Measurements from ENCODE around the gene CALHM2.
A peak's percentile ranks its signal among the peaks of the same experiment; 100 is the strongest.
"Not testable (repeated sequence)": the region's sequence is repeated elsewhere in the genome, so short reads cannot be mapped to it uniquely, and the experiment has no call there.

Gene CALHM2

DNA sequence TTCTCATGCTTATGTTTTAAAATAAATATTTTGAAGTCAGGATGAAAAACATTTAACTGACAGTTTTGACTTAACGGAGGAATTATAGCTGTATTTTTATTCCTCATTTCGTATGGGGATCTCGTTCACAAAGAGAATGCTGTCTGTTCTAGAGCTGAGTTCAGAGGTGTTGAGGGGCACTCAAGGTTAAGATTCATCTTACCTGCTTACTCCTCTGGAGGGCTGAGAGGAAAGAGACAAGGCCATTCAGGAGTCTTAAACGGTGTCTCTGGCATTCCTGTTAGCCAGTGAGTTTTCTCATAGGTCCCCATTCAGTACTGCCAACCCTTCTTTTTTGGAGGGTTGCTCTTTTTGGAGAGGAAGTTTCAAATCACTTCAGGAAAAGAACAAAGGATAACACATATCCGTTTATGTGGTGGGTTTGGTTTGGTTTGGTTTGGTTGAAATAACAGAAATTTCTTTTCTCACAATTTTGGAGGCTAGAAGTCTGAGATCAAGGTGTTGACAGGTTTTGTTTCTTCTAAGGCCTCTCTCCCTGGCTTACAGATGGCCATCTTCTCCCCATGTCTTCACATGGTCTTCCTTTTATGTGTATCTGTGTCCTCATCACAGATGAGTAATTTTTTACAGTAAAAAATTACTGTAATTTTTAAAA lies 23.1 kb downstream of the CALHM2 start:
- DNase-seq, result no peak
- intact Hi-C loops (cut with DNase I), result no loop called here

DNA sequence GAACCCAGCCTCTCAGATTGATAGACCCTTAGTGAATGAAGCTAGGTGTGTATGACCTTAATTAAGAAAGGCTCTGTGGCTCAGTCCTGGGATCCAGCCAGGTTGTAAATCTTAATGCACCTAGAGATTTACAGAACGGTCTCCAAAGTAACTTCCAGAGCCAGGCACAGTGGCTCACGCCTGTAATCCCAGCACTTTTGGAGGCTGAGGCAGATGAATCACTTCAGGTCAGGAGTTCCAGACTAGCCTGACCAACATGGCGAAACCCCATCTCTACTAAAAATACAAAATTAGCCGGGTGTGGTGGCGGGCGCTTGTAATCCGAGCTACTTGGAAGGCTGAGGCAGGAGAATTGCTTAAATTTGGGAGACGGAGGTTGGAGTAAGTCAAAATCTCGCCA lies 24.3 kb downstream of the CALHM2 start:
- no peak for DNase-seq
- intact Hi-C loops (cut with DNase I), result no loop called here

DNA sequence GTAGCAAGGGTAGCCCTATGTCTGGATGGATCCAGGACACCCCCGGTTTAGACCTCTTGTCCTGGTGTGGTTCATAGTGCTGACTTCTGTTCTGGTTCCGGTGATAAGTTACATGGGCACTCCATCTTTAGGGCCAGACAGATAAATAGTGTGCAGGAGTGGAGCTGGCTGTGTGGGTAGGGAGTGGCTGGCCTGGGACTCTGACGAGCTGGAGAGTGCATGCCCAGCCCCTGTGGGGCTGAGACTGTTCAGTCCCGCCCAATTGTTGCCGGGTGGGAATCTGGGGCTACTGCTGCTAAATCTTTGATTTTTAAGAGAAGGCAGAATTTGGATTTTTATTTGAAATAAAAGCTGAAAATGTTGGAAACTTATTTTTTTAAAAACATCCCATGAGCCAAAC lies 28.4 kb downstream of the CALHM2 start:
- intact Hi-C loops (cut with DNase I), result no loop called here
- DNase-seq, result no peak

DNA sequence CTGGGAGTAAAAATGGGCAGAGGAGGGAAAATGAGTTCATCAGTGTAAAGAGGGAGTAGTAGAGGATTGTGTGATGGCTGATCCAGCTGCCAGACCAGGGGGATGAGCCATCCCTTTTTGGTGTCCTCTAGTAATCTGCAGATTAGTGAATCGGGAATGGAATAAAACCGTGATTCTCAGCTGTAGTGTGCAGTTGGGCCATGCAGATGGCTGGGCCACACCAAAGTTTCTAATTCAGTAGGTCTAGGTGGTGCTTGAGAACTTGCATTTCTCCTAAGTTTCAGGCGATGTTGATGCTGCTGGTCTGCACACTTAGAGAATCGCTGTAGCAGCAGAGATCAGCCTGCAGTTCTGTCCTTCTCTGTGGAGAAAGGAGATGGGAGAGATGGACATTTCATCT lies 33.1 kb downstream of the CALHM2 start:
- DNase-seq, result no peak
- intact Hi-C loops (cut with DNase I), result no loop called here

DNA sequence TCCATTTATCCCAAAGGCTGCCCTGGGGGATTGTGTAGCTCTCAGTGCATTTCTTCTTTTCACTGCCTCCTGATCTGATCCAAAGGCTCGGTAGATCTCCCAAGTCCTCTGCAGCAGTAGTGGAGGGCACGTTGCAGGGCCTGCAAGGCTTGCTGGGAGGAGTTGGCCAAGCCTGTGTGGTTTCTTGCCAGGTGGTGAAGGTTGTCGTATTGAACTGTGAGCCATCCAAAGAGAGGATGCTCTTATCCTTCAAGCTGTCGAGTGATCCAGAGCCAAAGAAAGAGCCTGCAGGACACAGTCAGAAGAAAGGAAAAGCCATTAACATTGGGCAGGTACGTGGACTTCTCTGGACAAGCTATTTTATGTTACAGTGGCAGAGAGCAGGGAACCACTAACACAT lies 34.6 kb downstream of the CALHM2 start:
- DNase-seq, result no peak
- intact Hi-C loops (cut with DNase I), result loop anchor here (2.0 kb wide), 1 partner anchor 67 kb away; no protein-coding TSS in a partner anchor

DNA sequence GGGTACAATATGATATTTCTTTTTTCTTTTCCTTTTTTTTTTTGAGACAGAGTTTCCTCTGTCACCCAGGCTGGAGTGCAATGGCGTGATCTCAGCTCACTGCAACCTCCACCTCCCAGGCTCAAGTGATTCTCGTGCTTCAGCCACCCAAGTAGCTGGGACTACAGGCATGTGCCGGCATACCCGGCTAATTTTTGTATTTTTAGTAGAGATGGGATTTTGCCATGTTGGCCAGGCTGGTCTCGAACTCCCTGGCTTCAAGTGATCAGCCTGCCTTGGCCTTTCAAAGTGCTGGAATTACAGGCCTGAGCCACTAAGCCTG lies 35.1 kb downstream of the CALHM2 start:
- DNase-seq, result not testable (repeated sequence)
- intact Hi-C loops (cut with DNase I), result loop anchor here (2.0 kb wide), 1 partner anchor 68 kb away; no protein-coding TSS in a partner anchor

DNA sequence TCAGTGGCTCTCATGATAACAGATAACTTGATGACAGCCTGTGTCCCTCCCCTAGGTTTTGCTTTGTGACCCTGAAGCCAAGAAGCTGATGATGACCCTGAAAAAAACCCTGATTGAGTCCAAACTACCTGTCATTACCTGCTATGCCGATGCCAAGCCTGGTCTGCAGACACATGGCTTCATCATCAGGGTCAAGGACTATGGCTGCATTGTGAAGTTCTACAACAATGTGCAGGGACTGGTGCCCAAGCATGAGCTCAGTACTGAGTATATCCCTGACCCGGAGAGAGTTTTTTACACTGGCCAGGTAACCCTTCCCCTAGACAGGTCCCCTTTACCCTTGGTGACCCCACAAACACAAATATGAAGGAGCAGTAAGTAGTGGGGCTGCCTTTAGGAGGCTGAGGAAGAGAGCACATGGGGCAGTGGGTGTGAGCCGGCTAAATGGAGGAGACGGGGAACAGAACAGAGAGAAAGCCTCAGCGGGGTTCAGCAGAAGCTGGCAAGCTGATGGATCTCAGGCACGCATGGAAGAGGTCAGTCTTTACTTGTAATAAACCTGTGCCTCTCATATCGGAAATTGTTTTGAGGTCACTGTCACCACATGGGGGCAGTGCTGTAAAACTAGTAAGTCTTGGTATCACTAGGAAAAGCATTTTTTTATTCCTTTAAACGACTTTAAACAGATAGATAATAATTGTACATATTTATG lies 35.6 kb downstream of the CALHM2 start:
- intact Hi-C loops (cut with DNase I), result loop anchor here (2.0 kb wide), 1 partner anchor 68 kb away; no protein-coding TSS in a partner anchor
- peak in 5 of 10 donors; percentile 33 to 59 (median 43) for DNase-seq

DNA sequence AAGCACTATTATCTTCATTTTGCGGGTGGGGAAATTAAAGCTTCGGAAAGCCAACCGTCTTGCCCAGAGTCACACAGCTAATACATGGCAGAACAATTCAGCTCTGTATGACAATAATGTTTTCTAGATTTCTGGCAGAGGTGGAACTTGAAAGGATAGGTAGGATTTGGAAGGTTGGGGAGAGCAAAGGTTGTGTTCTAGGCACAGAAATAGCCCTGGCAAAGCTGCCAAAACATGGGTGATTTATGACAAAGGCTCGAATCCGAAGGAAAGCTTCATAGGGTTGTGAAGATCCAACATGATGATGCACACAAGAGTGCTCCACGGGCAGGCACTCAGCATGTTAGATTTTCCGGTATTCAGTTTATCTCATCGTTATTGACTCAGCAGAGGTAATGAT lies 36.6 kb downstream of the CALHM2 start:
- DNase-seq, result no peak
- intact Hi-C loops (cut with DNase I), result no loop called here

DNA sequence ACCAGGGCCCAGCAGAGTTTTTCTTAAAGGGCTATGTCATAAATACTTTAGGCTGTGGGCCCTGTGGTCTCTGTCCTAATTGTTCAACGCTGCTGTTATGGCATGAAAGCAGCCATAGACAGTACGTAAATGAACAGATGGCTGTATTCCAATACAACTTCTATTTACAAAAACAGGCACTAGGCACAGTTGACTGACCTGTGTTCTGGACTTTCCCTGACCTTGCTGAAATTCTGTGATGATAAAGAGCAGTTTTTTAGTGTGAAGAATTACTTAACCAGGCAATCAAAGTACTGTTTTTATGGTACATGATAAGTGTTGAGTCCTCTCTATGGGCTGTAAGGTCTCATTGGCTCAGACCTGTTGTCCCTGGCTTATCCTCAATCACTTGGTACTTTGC lies 38.6 kb downstream of the CALHM2 start:
- no peak for DNase-seq
- intact Hi-C loops (cut with DNase I), result no loop called here

DNA sequence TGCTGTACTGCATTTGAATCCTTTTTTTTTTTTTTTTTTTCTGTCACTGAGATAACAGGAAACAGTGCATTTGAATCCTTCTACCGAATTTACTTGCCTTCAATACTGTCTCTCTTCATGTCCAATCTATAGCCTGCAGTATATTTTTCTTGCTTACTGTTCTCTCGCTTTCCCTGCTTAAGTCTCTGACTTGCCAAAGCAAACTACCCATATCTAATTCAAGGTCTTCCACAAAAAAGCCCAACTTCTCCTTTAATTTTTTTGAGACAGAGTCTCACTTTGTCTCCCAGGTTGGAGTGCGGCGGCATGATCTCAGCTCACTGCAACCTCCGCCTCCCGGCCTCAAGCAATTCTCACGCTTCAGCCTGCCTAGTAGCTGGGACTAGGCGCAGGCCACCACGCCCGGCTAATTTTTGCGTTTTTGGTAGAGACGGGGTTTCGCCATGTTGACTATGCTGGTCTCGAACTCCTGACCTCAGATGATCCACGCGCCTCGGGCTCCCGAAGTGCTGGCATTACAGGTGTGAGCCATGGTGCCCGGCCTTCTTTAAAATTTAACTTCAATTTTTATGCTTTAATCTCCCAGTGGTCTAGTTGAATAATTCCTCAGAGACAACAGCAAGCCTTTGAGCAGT lies 54.9 kb downstream of the CALHM2 start:
- intact Hi-C loops (cut with DNase I), result no loop called here
- peak in 1 of 10 donors; percentile 9 for DNase-seq

DNA sequence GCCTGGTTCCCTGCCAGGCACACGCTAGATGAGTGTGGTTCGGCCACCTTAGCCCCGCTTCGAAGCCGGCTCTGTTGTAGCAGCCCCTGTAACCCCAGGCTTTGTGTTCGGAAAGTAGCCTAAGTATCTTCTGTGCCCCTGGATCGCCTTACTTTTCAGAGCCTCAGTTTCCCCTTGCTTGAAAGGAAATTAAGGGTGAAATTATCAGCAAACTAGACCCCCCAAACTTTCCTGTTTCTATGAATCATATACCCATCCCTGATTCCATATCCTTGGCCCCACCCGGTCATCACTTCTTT lies 55.4 kb downstream of the CALHM2 start:
- intact Hi-C loops (cut with DNase I), result no loop called here
- no peak for DNase-seq

All from posterior cingulate gyrus (tissue), 11 donors.